GM12874 (cell line): ENCODE data around the gene EIPR1.

ENCODE experiments used
- TF ChIP-seq, protein P1 (sequence below): IDR thresholded peaks from 2 replicates; pipeline ENCODE4 v1.5.1; 2011; ENCODE audit warnings: low read depth, mild to moderate bottlenecking, control low read depth, low read length, moderate library complexity; ENCODE audit not compliant: insufficient read depth

Gene EIPR1

DNA sequence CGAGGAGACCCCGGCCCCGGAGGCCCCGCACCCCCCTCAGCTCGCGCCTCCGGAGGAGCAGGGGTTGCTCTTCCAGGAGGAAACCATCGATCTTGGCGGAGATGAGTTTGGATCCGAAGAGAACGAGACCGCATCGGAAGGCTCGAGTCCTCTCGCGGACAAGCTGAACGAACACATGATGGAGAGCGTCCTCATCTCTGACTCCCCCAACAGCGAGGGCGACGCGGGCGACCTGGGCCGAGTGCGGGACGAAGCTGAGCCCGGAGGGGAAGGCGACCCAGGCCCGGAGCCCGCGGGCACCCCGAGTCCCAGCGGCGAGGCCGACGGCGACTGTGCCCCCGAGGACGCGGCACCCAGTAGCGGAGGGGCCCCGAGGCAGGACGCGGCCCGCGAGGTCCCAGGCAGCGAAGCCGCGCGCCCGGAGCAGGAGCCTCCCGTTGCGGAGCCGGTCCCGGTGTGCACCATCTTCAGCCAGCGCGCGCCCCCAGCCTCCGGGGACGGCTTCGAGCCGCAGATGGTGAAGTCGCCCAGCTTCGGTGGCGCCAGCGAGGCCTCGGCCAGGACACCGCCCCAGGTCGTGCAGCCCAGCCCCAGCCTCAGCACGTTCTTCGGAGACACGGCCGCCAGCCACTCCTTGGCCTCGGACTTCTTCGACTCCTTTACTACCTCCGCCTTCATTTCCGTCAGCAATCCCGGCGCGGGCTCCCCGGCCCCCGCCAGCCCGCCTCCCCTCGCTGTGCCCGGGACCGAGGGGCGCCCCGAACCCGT lies 10.2 kb upstream of the EIPR1 start:
- TF ChIP-seq, protein P1, sequence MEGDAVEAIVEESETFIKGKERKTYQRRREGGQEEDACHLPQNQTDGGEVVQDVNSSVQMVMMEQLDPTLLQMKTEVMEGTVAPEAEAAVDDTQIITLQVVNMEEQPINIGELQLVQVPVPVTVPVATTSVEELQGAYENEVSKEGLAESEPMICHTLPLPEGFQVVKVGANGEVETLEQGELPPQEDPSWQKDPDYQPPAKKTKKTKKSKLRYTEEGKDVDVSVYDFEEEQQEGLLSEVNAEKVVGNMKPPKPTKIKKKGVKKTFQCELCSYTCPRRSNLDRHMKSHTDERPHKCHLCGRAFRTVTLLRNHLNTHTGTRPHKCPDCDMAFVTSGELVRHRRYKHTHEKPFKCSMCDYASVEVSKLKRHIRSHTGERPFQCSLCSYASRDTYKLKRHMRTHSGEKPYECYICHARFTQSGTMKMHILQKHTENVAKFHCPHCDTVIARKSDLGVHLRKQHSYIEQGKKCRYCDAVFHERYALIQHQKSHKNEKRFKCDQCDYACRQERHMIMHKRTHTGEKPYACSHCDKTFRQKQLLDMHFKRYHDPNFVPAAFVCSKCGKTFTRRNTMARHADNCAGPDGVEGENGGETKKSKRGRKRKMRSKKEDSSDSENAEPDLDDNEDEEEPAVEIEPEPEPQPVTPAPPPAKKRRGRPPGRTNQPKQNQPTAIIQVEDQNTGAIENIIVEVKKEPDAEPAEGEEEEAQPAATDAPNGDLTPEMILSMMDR = no peak

DNA sequence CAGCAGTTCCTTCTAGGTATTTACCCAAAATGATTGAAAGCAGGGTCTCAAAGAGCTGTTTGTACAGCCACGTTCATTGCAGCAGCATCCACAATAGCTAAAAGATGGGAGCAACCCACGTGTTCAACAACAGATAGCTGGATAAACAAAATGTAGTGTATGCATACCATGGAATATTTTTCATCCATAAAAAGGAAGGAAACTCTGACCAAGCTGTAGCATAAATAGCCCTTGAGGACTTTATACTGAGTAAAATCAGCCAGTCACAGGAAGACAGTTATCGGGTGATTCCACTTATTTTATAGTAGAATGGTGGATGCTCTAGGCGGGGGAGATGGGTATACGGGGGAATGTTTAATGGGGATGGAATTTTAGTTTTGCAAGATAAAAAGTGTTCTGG lies 9.4 kb upstream of the EIPR1 start:
- TF ChIP-seq, protein P1 = no peak

DNA sequence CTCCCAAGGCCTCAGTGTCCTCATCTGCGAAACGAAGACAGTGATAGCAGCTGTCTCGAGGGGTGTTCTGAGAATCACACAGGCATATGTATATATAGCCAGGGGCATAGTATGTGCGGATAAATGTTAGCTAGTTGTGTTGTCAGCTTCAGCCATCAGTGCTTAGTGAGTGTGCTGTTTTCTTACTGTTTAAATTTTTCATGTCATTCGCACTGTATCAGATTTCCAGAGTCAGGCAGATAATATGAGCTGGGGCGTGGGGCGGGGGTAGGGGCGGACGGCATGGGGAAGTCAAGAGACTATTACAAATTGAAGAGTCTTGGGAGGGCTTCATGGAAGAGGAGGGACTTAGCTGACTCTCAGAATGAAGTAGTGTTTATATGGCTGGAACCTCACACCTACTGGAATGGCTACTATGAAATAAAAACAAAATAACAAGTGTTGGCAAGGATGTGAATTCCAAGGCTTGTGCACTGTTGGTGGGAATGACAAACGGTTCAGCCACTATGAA lies 8.9 kb upstream of the EIPR1 start:
- TF ChIP-seq, protein P1 = no peak

DNA sequence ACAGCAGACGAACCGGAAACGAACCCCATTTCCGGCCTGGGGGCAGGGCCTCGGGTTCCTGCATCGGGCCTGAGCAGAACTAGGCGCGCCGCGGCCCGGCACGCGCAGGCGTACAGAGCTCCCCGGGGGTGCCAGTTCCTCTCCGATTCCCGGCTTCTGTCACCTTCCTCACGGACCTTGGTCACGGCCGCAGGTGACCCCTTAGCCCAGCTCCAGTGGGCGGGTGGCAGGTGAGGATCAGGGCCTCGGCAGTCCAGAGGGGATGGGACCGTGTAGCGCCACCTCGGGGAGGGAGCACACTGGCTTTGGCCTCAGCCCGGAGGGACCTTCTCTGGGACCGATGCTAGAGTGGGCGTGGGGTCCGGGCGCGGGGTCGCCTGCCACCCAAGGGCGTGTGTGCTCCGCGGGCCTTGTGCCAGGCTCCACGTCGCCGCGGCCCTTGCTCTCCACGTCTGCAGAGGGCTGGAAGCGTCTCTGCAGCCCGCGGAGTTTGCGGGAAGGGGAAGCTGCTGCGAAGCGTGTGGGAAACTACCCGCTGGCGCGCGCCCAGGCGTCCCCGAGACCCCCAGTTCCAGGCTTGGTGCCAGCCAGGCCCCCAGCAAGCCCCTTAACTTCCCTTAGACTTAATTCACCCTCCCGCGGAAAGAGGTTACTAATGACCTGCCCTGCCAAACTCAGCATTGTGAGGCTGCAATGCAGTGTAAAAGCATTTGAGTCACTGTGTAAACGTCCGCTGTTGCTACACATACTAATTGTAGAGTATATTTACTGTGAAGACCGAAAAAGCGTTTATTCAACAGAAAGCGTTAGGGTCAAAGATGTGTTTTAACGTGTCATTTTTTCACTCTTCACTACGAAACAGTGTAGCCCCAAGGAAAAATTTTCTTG lies 2.3 kb upstream of the EIPR1 start, which contains the start of gene TRAPPC12:
Gene TRAPPC12 (plus strand): TSS at position 48 of the 888 bp plus-strand sequence. CDS start 7,930 bp downstream, outside the sequence.
- TF ChIP-seq, protein P1 = peak; percentile 66

DNA sequence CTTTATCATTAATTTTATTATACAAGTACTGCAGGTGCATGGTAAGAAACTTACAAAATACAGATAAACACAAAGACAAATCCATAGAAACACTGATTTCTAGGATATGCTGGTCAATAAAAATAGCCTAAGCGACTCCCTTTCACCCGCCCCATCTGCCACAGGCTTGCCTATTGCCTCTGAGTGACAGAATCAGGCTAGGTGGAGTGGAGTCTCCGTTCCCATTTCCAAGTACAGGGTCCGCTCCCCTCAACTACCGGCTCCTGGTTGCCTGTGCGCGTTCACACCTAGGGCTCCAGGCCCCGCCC lies 1.7 kb upstream of the EIPR1 start:
- TF ChIP-seq, protein P1 = no peak

DNA sequence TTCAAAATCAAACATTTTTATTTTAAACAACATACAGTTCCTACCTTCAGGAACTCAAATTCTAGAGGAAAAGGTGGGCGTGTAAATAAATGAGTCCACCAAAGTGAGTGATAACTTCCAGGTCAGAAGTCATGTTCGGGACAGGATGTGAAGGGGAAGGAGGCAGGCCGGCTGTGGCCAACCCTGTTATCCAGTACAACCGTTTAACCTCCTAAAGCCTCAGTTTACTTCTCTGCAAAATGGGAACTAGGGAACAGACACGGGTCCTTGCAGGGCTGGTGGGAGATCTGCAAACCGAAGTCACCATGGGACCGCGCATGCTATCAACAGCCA lies 373 bp downstream of the EIPR1 start:
- TF ChIP-seq, protein P1 = no peak

DNA sequence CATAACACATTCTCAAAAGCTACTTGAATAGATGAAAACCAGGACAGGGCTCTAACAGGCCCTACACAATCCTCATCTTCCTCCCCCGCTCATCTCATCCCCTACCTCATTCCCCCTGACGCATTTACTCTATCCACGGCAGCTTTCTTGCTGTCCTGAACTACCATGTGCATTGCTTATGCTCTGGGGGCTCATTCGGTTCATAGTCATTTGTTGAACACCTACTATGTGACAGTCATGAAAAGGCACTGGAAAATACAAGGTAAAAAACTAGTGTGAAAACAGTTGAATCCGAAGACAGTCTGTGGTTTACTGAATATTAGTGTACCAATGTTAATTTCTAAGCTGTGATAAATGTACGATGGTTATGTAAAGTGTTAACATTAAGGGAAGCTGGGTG lies 797 bp downstream of the EIPR1 start:
- TF ChIP-seq, protein P1 = no peak
